DOHH2 (cell line): ENCODE measurements around the gene CIAO3.
A peak's percentile ranks its signal among the peaks of the same experiment; 100 is the strongest.

ENCODE experiments used
- H3F3A ChIP-seq: fragments of 200-600 bp; sonication (generic), shearing (Covaris generic); 2 replicates; pipeline ENCODE4 v1.6.0; 2016; ENCODE audit warnings: antibody characterized with exemption, mild to moderate bottlenecking; ENCODE audit not compliant: control insufficient read depth, insufficient read depth
- H3K27ac ChIP-seq: fragments of 200-600 bp; sonication (generic); 2 replicates; pipeline ENCODE4 v1.5.1; 2014; ENCODE audit warnings: low read depth, mild to moderate bottlenecking, low read length, moderate library complexity
- H3K27me3 ChIP-seq: fragments of 200-600 bp; sonication (generic); 2 replicates; pipeline ENCODE4 v1.6.1; 2014; ENCODE audit warnings: mild to moderate bottlenecking, low read length, mixed read lengths; ENCODE audit not compliant: control insufficient read depth
- H3K36me3 ChIP-seq: fragments of 200-600 bp; sonication (generic); 2 replicates; pipeline ENCODE4 v1.6.1; 2014; ENCODE audit warnings: mild to moderate bottlenecking, low read length, moderate library complexity, mixed read lengths; ENCODE audit not compliant: control insufficient read depth
- H3K4me1 ChIP-seq: fragments of 200-600 bp; sonication (generic); 2 replicates; pipeline ENCODE4 v1.6.1; 2014; ENCODE audit warnings: mild to moderate bottlenecking, low read length, mixed read lengths; ENCODE audit not compliant: control insufficient read depth
- H3K4me2 ChIP-seq: fragments of 200-600 bp; sonication (generic); 2 replicates; pipeline ENCODE4 v1.6.0; 2014; ENCODE audit warnings: mild to moderate bottlenecking, low read length, moderate library complexity
- H3K4me3 ChIP-seq: fragments of 200-600 bp; sonication (generic); 2 replicates; pipeline ENCODE4 v1.5.1; 2014; ENCODE audit warnings: mild to moderate bottlenecking, low read length, mixed read lengths
- H3K79me2 ChIP-seq: fragments of 200-600 bp; sonication (generic); 2 replicates; pipeline ENCODE4 v1.6.1; 2014; ENCODE audit warnings: mild to moderate bottlenecking, low read length, mixed read lengths; ENCODE audit not compliant: control insufficient read depth
- H3K9me2 ChIP-seq: fragments of 200-600 bp; sonication (generic); replicated peaks from 2 replicates; pipeline ENCODE4 v1.6.1; 2014; ENCODE audit warnings: mild to moderate bottlenecking, low read length, mixed read lengths; ENCODE audit not compliant: control insufficient read depth
- H3K9me3 ChIP-seq: fragments of 200-600 bp; sonication (generic); 2 replicates; pipeline ENCODE4 v1.6.1; 2014; ENCODE audit warnings: antibody characterized with exemption, low read length, mixed read lengths; ENCODE audit not compliant: control insufficient read depth, insufficient read depth
- H4K20me1 ChIP-seq: fragments of 200-600 bp; sonication (generic); 2 replicates; pipeline ENCODE4 v1.6.0; 2014; ENCODE audit warnings: low read depth, mild to moderate bottlenecking, antibody characterized with exemption, low read length, moderate library complexity; ENCODE audit not compliant: control insufficient read depth, insufficient read depth
- EZH2phosphoT487 ChIP-seq: fragments of 200-600 bp; sonication (generic); IDR thresholded peaks from 2 replicates; pipeline ENCODE4 v1.6.1; 2017; ENCODE audit warnings: borderline replicate concordance, mild to moderate bottlenecking, antibody characterized with exemption, low read length, moderate library complexity, mixed read lengths
- TF ChIP-seq, protein P1 (sequence below): fragments of 200-600 bp; sonication (generic); IDR thresholded peaks from one replicate; pipeline ENCODE4 v1.5.1; 2014; ENCODE audit warnings: antibody characterized with exemption, mild to moderate bottlenecking, low read depth, low read length; ENCODE audit not compliant: poor library complexity, severe bottlenecking

CIAO3 gene

DNA sequence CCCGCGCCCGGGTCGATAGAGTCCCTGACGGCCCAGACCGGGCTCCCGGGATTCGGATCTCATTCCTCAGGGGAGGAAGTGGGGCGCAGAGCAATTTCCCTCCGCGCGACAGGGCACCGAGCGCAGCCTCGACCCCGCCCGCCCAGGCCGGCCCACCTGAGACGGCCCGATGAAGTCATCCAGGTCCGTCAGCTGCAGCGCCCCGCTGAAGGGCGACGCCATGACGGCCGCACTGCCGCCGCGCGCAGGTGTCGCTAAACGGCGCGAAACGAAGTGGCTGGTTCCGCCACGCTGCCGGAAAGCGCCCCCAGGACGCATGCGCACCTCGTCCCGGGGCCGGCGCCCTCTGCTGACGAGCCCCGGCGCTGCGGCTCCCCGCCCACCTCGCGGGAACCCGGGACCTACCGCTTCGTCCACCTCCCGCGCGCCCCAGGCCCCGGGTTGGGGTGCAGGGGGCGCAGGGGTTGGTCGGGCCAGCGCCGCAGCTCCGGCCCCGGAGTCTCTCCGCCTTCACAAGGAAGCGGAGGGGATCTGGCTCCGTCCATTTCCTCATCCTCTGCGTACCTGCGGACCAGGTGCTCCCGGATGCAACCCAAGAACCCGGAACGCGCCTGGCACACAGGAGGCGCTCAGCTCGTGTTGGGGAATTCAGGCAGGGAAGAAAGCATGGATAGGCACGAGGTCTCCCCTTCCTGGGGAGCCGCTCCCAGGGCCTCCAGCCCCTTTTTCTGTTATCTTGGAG, at the start of gene CIAO3:
Gene CIAO3 (minus strand): TSS at position 234 of the 742 bp plus-strand sequence. CDS start 12 bp downstream, at position 222.
- Histone ChIP-seq H3K27ac (peak within 1 kb of the TSS; percentile 100), H3K36me3 (peaks cover 39% of the 10 kb centered on the region), H3K9me2 (no peaks in the 10 kb centered on the region), H3K4me3 (peak within 1 kb of the TSS; percentile 96), H3K4me1 (peaks cover 48% of the 10 kb centered on the region), H3K4me2 (peak within 1 kb of the TSS; percentile 100), H3F3A (peaks cover 15% of the 10 kb centered on the region), H3K9me3 (no peaks in the 10 kb centered on the region), H4K20me1 (no peaks in the 10 kb centered on the region), H3K27me3 (no peaks in the 10 kb centered on the region), H3K79me2 (peaks cover 33% of the 10 kb centered on the region)
- no peak for TF ChIP-seq EZH2phosphoT487
- TF ChIP-seq, protein P1, sequence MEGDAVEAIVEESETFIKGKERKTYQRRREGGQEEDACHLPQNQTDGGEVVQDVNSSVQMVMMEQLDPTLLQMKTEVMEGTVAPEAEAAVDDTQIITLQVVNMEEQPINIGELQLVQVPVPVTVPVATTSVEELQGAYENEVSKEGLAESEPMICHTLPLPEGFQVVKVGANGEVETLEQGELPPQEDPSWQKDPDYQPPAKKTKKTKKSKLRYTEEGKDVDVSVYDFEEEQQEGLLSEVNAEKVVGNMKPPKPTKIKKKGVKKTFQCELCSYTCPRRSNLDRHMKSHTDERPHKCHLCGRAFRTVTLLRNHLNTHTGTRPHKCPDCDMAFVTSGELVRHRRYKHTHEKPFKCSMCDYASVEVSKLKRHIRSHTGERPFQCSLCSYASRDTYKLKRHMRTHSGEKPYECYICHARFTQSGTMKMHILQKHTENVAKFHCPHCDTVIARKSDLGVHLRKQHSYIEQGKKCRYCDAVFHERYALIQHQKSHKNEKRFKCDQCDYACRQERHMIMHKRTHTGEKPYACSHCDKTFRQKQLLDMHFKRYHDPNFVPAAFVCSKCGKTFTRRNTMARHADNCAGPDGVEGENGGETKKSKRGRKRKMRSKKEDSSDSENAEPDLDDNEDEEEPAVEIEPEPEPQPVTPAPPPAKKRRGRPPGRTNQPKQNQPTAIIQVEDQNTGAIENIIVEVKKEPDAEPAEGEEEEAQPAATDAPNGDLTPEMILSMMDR = peak; percentile 87

DNA sequence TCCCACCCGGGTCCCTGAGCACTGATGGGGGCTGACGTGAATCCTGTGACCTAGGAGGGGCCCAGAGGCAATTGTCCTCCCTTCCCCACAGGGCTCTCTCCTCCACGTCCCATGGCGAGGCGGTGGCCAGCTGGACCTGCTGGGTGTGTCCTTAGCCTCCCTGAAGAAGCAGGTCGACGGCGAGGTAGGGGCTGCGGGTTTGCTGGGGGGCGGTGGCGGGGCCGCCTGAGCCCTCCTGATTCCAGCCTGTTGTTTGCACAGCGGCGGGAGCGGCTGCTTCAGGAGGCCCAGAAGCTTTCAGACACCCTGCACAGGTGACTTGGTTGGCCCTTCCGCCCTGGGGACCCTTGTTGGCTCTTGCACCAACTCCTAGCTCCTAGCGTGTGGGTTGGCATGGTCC, 49.3 kb upstream of the CIAO3 start:
- Histone ChIP-seq H4K20me1 (no peaks in the 10 kb centered on the region; the same call in 1 of the 2 replicates), H3K27ac (no peak overlapping the region), H3K9me2 (no peaks in the 10 kb centered on the region), H3K4me3 (no peak overlapping the region), H3K27me3 (no peaks in the 10 kb centered on the region), H3K79me2 (peaks cover 54% of the 10 kb centered on the region), H3K36me3 (peaks cover 63% of the 10 kb centered on the region), H3K4me2 (peak overlapping the region; percentile 90; the same call in 1 of the 2 replicates), H3K4me1 (peaks cover 17% of the 10 kb centered on the region), H3F3A (no peaks in the 10 kb centered on the region), H3K9me3 (no peaks in the 10 kb centered on the region)
- TF ChIP-seq, protein P1 = no peak
- TF ChIP-seq EZH2phosphoT487 = no peak

DNA sequence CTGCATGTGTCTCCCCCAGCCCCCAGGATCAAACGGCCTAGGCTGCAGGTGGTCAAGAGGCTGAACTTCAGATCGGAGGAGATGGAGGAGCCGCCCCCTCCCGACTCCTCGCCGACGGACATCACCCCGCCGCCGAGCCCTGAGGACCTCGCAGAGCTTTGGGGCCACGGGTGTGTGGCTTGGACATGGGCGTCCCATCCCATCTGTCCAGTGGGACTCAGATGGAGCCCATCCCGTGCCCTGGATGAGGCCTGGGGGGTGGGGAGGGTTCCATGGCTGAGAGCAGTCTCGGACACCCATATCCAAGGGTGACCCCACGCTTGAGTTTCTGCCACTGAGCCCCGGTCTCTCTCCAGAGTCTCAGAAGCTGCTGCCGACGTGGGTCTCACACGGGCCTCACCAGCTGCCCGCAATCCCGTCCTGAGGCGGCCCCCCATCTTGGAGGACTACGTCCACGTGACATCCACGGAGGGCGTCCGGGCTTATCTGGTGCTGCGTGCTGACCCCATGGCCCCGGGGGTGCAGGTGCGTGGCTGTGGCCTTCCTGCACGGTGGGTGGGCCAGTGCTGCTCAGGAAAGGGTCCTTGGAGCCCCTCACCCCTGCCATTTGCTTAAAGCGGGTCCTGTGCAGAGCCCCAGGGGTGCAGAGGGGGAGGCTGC, 48.5 kb upstream of the CIAO3 start:
- Histone ChIP-seq H4K20me1 (no peaks in the 10 kb centered on the region; the same call in 1 of the 2 replicates), H3K27me3 (no peaks in the 10 kb centered on the region), H3K27ac (no peak overlapping the region), H3K9me2 (no peaks in the 10 kb centered on the region), H3F3A (no peaks in the 10 kb centered on the region), H3K79me2 (peaks cover 54% of the 10 kb centered on the region), H3K36me3 (peaks cover 67% of the 10 kb centered on the region), H3K4me1 (peaks cover 17% of the 10 kb centered on the region), H3K4me3 (peak overlapping the region; percentile 82), H3K9me3 (no peaks in the 10 kb centered on the region), H3K4me2 (peak overlapping the region; percentile 90)
- TF ChIP-seq, protein P1 = no peak
- no peak for TF ChIP-seq EZH2phosphoT487
